BJ (cell line): ENCODE results near the gene CERS6. TPM values are rescaled to one million over a fixed set of nuclear protein-coding genes. Genes with fewer than 3 reads are reported as not detected.

ENCODE experiments used
- CTCF ChIA-PET: fragments of 350-600 bp; formaldehyde crosslinking; extraction: SDS; loops from one replicate; lab custom pipeline; 2021; ENCODE audit warnings: antibody characterized with exemption, inconsistent platforms; lab: Yijun Ruan, JAX
- POLR2A ChIA-PET: fragments of 300-600 bp; sonication (Branson Sonifier 250); formaldehyde crosslinking; extraction: SDS; loops from one replicate; lab custom pipeline; 2021; ENCODE audit warnings: antibody characterized with exemption; lab: Charles Lee
- DNase-seq: peaks from one replicate; pipeline ENCODE4 v3.0.0-alpha.2; 2011; ENCODE audit warnings: low read depth
- H3K27me3 ChIP-seq: 2 replicates; pipeline ENCODE4 v1.6.0; 2011; ENCODE audit warnings: low read length; ENCODE audit not compliant: control insufficient read depth, insufficient read depth
- H3K36me3 ChIP-seq: 2 replicates; pipeline ENCODE4 v1.5.1; 2011; ENCODE audit warnings: low read length; ENCODE audit not compliant: control insufficient read depth, insufficient read depth
- H3K4me3 ChIP-seq: 2 replicates; pipeline ENCODE4 v1.5.1; 2011; ENCODE audit warnings: low read depth, mild to moderate bottlenecking, control low read depth, low read length
- polyA plus RNA-seq: library from polyadenylated mRNA; depleted of rRNA; stranded (reverse); fragments of >200 nt; gene quantifications from 2 replicates; pipeline ENCODE4 v1.2.3, GENCODE V29; 2011
- TF ChIP-seq, protein P1 (sequence below): IDR thresholded peaks from 2 replicates; pipeline ENCODE4 v1.5.1; 2011; ENCODE audit warnings: low read depth, mild to moderate bottlenecking, control low read depth, inconsistent platforms, low read length, moderate library complexity; ENCODE audit not compliant: insufficient read depth

CERS6 gene
- polyA plus RNA-seq, 1 experiment = 1.6 TPM

DNA sequence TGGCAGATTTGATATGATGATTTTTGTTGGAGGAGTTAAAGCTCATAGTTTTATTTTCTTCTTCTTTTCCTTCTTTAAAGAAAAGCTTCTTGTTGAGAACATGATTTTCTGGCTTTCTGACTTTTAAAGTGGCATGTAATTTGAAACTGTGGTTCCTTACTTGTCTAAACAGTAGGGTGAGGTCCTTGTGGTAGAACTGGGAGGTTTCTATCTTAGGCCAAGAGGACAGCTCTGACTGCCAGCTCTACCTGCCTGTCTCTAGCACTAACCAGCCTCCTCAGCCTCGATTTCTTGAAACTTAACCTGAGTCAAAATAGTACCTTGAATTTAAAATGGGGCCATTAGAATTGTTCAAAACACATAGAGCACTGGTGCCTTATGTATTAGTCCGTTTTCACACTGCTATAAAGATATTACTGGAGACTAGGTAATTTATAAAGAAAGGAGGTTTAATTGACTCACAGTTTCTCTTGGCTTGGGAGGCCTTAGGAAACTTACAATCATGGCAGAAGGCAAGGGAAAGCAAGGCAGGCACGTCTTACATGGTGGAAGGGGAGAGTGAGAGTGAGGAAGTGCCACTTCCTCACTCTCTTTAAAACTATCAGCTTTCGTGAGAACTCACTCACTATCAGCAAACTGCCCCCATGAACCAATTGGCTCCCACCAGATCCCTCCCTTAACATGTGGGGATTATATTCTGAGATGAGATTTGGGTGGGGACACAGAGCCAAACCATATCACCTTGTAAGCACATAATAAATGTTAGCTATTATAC is 119.0 kb downstream of the CERS6 start:
- POLR2A ChIA-PET = interaction anchor here (0.5 kb wide), 1 partner anchor 116 kb away, joined by 3 read pairs; no protein-coding TSS in a partner anchor
- CTCF ChIA-PET = interaction anchor here (0.8 to 1.2 kb wide), 4 partner anchors 8 to 25 kb away, joined by 3 to 4 read pairs (median 3); no protein-coding TSS in a partner anchor
- Histone ChIP-seq H3K36me3 (no peaks in the 10 kb centered on the region), H3K4me3 (no peak overlapping the region), H3K27me3 (no peaks in the 10 kb centered on the region)
- DNase-seq = no peak
- TF ChIP-seq, protein P1, sequence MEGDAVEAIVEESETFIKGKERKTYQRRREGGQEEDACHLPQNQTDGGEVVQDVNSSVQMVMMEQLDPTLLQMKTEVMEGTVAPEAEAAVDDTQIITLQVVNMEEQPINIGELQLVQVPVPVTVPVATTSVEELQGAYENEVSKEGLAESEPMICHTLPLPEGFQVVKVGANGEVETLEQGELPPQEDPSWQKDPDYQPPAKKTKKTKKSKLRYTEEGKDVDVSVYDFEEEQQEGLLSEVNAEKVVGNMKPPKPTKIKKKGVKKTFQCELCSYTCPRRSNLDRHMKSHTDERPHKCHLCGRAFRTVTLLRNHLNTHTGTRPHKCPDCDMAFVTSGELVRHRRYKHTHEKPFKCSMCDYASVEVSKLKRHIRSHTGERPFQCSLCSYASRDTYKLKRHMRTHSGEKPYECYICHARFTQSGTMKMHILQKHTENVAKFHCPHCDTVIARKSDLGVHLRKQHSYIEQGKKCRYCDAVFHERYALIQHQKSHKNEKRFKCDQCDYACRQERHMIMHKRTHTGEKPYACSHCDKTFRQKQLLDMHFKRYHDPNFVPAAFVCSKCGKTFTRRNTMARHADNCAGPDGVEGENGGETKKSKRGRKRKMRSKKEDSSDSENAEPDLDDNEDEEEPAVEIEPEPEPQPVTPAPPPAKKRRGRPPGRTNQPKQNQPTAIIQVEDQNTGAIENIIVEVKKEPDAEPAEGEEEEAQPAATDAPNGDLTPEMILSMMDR = no peak

DNA sequence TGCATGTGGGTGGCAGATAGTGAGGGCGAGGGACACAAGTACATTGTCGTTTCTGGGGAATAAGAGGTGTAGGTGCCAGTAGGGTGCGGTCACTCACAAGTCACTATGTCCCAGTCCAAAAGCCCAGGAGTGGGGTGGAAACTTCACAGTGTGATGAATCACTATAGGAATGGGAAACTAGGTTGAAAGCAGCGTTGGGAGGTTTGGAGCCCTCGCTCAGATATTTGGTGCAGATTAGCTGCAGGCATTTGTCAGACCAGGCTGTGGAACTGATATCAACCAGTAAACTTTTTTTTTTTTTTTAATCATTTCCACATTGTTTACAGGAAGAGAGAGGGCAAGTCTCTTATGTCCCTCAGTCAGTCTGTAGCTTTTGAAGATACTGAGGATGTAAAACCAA is 121.8 kb downstream of the CERS6 start:
- ChIA-PET CTCF (no interaction called here), POLR2A (no interaction called here)
- peak; percentile 9 for DNase-seq
- Histone ChIP-seq H3K4me3 (no peak overlapping the region), H3K27me3 (no peaks in the 10 kb centered on the region), H3K36me3 (no peaks in the 10 kb centered on the region)
- TF ChIP-seq, protein P1 = no peak

DNA sequence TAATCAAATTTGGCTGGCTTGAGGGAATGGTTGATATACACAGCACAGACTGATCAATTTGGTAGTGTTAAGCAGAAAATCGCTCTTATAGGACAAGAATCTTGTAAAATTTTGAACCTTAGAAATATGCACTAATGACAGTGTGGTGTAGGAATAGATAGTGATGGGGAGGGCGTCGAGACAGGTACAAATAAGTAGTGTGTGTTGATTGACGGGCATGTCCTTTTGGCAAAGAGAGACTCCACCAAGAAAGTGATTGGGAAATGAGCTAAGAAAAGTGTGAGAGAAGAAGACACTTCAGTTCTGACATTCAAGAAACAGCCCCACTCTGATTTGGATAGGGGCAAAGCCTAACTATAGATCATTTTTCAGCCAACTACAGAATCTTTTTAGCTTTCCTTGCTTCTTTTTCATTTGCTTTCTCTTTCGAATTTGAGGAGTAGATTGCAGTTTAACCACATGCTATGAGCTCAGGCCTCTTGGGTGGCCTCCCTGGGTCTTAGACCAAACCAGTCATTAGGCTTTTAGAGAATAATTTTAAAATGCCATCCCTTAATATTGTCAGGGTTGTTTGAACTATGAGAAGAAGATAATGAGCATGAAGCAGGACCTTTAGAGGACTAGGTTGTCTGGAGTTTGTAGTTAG is 127.1 kb downstream of the CERS6 start:
- H3K36me3 ChIP-seq = no peaks in the 10 kb centered on the region
- ChIA-PET CTCF (interaction anchor here (0.6 kb wide), 2 partner anchors 9 to 468 kb away, joined by 3 read pairs; no protein-coding TSS in a partner anchor), POLR2A (no interaction called here)
- no peak for DNase-seq
- no peaks in the 10 kb centered on the region for H3K27me3 ChIP-seq
- no peak overlapping the region for H3K4me3 ChIP-seq
- TF ChIP-seq, protein P1 = no peak

DNA sequence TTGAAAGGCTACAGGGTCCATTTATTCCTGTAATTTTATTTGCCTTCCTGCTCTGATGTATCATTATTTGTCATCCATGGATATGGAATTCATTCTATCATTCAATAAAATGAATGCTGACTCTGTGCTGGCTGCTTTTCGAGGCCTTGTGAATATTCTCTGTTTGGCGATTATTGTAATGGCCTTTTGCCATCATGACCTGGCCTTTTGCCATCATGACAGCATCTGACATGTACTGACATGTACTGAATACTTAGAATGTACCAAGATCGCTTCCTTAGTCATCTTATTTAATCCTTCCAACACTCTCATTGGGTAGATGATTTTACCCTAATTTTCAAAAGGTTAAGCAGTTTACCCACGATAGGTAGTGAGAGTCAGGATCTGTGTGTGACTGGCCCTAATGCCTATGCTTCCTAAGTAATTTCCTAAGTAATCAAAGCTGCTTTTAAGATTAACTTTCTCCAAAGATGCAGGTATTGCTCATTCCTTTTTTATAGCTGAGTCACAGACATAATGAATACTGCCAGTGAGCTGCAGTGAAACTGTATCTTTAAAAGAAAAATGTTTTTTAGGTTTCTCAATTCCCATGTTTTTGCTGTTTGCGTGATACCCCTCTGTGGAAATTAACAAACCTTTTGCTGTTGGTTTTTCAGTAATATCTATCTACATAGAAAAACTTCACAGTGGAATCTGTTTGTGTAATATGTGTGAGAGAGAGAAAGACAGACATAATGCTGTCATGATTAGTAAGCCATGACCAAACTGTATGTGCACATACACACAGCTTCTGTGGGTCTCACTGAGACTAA is 127.8 kb downstream of the CERS6 start:
- DNase-seq = peak; percentile 13
- ChIA-PET CTCF (interaction anchor here (0.6 kb wide), 2 partner anchors 9 to 469 kb away, joined by 3 read pairs; no protein-coding TSS in a partner anchor), POLR2A (no interaction called here)
- no peak overlapping the region for H3K4me3 ChIP-seq
- H3K36me3 ChIP-seq = no peaks in the 10 kb centered on the region
- TF ChIP-seq, protein P1 = no peak
- H3K27me3 ChIP-seq = no peaks in the 10 kb centered on the region
